Neutrophil (primary cell): ENCODE results near the gene FLRT3.

Experiments used
- H3K27ac ChIP-seq: fragments of 200-600 bp; sonication (generic); 2 replicates; pipeline ENCODE4 v1.5.1; 2016; ENCODE audit warnings: mild to moderate bottlenecking, moderate library complexity
- H3K27me3 ChIP-seq: fragments of 200-600 bp; sonication (generic); 2 replicates; pipeline ENCODE4 v1.6.0; 2016; ENCODE audit warnings: mild to moderate bottlenecking
- H3K36me3 ChIP-seq: fragments of 200-600 bp; sonication (generic); 2 replicates; pipeline ENCODE4 v1.5.1; 2017
- H3K4me1 ChIP-seq, 2 experiments: fragments of 200-600 bp in 1 of 2; sonication (generic) in 1 of 2; 1 replicate in 1 of 2; 2 replicates in 1 of 2; pipeline versions ENCODE4 v1.5.1 to v1.6.1; 2013 to 2016; ENCODE audit warnings: low read depth in 1 of 2, low read length in 1 of 2, mild to moderate bottlenecking in 1 of 2, moderate library complexity in 1 of 2; ENCODE audit not compliant: control insufficient read depth in 1 of 2, insufficient read depth in 1 of 2
- H3K4me3 ChIP-seq, 2 experiments: fragments of 200-600 bp in 1 of 2; sonication (generic) in 1 of 2; 1 replicate in 1 of 2; 2 replicates in 1 of 2; pipeline ENCODE4 v1.5.1; 2013 to 2016; ENCODE audit warnings: low read depth in 1 of 2, low read length in 1 of 2, mild to moderate bottlenecking in 1 of 2, moderate library complexity in 1 of 2
- H3K9me3 ChIP-seq: fragments of 200-600 bp; sonication (generic); 2 replicates; pipeline ENCODE4 v1.5.1; 2016
- CTCF ChIP-seq: fragments of 200-600 bp; sonication (generic); IDR thresholded peaks from 2 replicates; pipeline ENCODE4 v1.5.1; 2016; ENCODE audit warnings: antibody characterized with exemption

The FLRT3 gene

GRCh38 chr20:14355791-14356190 lies 18.4 kb upstream of the FLRT3 start:
- Histone ChIP-seq H3K4me1 (no peaks in the 10 kb centered on the region), H3K9me3 (no peaks in the 10 kb centered on the region)
- no peak for TF ChIP-seq CTCF

GRCh38 chr20:14344746-14345145 lies 7.3 kb upstream of the FLRT3 start:
- Histone ChIP-seq H3K27ac (no peak overlapping the region), H3K36me3 (no peaks in the 10 kb centered on the region), H3K9me3 (no peaks in the 10 kb centered on the region), H3K27me3 (no peaks in the 10 kb centered on the region), H3K4me1 (no peaks in the 10 kb centered on the region), H3K4me3 (no peak overlapping the region)
- no peak for TF ChIP-seq CTCF

More at GRCh38 chr20:14355791-14356190, 18.4 kb upstream of the FLRT3 start:
- Histone ChIP-seq H3K4me3 (no peak overlapping the region), H3K27ac (no peak overlapping the region), H3K36me3 (no peaks in the 10 kb centered on the region), H3K27me3 (no peaks in the 10 kb centered on the region)

GRCh38 chr20:14343491-14344065 lies 6.2 kb upstream of the FLRT3 start:
- no peaks in the 10 kb centered on the region for H3K27me3 ChIP-seq
- H3K36me3 ChIP-seq, result no peaks in the 10 kb centered on the region
- H3K4me3 ChIP-seq, result no peak overlapping the region
- no peak overlapping the region for H3K27ac ChIP-seq
- no peak for TF ChIP-seq CTCF
- H3K4me1 ChIP-seq, result no peaks in the 10 kb centered on the region
- H3K9me3 ChIP-seq, result no peaks in the 10 kb centered on the region

- H3K9me3 ChIP-seq, result no peaks in the 10 kb centered on the region
- no peaks in the 10 kb centered on the region for H3K27me3 ChIP-seq
These were observed 5.5 kb upstream of the FLRT3 start for GRCh38 chr20:14342918-14343317.

GRCh38 chr20:14341801-14342200 lies 4.4 kb upstream of the FLRT3 start:
- Histone ChIP-seq H3K27ac (no peak overlapping the region), H3K4me1 (no peaks in the 10 kb centered on the region), H3K4me3 (no peak overlapping the region), H3K36me3 (no peaks in the 10 kb centered on the region), H3K9me3 (no peaks in the 10 kb centered on the region), H3K27me3 (no peaks in the 10 kb centered on the region)
- TF ChIP-seq CTCF, result no peak

More at GRCh38 chr20:14342918-14343317, 5.5 kb upstream of the FLRT3 start:
- Histone ChIP-seq H3K27ac (no peak overlapping the region), H3K36me3 (no peaks in the 10 kb centered on the region), H3K4me3 (no peak overlapping the region), H3K4me1 (no peaks in the 10 kb centered on the region)
- TF ChIP-seq CTCF, result no peak
